Lung microvascular endothelial cell (primary cell): ENCODE data around the gene SCG3. TPM values are rescaled to one million over a fixed set of nuclear protein-coding genes. Genes with fewer than 3 reads are reported as not detected.

Experiments used
- DNase-seq, 2 donors: peaks; one replicate each; pipeline versions ENCODE4 v3.0.0 to v3.0.0-alpha.2; 2010; ENCODE audit warnings: low read depth in 2 of 2
- total RNA-seq: library from RNA; depleted of rRNA; stranded (reverse); fragments of >200 nt; gene quantifications from 2 replicates; pipeline ENCODE4 v1.2.1, GENCODE V29; 2014

The SCG3 gene
- total RNA-seq, 1 donor from 2014 or later, result under 0.01 TPM

DNA sequence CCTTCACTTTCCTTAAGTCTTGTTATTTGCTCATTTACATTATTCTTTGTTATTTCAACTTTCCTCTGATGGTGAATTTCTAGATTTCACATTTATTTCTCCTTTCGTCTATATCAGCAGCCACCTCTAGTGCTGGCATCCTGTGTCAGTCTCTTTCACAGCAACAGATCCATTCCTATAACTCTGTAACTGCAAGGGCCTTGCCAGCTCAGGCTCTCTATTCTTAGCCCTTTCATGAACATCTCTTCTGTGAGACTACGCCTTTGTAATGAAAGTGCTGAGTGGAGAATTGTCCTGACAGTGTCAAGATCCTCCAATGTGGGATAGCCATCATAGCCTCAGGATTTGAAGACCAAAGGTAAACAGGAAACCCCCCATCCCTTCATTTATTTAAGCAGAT, 3.9 kb upstream of the SCG3 start:
- DNase-seq, result no peak

- DNase-seq, result no peak
Measured at GRCh38 chr15:51678096-51678495, 3.2 kb upstream of the SCG3 start.

DNA sequence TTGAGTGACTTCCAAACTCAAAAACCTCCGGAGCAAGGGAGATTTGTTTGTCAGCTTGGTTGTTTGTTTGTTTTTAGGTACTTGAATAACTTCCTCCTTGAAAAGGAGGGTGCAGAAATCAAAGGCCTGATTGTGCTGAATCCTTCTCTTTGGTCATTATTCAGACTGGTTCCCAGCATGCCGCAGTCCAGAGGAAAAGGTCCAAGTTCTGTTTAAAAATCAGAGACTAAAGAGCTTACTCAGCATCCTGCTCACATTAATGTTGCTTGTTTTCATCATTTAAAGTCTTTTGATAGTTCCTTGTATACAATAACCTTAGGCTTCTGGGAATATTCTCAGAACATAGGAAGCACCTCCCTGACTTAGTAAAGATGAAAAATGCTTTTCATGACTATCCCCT, 982 bp upstream of the SCG3 start:
- no peak for DNase-seq

DNA sequence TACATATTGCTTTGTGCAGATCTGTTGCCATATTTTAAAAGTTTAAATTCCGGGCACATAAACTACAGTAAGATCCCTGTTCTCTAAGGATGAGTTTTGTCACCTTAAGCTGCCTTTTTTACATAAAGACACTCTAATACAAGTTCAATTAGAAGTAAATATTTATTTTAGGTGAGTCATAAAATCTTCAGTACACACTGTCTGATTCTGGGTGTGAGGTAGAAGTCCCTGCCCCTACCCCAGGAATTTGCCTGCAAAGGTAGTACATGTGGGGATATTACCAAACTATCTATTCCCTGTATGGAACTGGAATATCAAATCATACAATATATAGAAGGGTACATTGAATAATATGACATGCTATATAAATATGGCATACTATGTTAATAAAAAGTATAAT, 6.3 kb downstream of the SCG3 start:
- DNase-seq, result no peak

DNA sequence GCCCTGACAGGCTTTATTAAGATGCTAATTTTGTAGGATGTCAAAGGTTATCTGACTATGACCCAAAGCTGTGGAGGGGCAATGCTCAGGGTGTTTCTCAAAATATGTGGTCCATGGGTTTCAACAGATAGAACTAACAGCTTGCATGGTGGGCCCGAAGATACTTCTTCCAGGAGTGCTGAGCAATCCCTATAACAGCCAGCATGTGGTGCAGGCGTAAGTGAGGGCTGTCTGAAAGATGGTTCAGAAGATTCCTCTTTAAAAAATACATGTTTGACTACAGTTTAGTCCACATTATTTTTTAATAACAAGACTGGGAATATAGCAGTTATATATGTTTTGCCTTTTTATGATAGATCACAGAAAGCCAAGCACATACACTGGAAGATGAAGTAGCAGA, 7.6 kb downstream of the SCG3 start:
- DNase-seq, result peak; percentile 15 to 20

DNA sequence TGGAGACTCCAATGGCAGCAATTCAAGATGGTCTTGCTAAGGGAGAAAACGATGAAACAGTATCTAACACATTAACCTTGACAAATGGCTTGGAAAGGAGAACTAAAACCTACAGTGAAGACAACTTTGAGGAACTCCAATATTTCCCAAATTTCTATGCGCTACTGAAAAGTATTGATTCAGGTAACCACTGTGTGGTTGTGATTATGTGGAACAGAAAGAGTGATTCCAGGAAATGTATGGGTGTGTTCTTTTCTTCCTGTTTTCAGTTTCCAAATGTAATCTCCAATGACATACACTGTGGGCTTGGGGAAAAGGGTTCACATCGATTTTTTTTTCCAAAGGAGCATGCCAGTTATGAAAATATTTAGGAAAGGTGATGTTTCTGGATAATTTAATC, 10.9 kb downstream of the SCG3 start:
- DNase-seq, result peak in 1 of 2 donors; percentile 9

DNA sequence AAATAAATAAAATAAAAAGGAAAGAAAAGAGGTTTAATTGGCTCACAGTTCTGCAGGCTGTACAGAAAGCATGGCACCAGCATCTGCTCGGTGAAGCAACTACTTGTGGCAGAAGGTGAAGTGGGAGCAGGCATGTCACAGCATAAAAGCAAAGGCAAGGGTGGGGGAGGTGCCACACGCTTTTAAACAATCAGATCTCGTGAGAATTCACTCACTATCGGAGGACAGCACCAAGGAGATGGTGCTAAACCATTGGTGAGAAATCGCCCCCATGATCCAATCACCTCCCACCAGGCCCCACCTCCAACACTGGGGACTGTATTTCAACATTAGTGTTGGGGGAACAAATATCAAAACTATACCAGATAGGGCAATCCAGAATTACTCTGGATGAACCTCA, 15.3 kb downstream of the SCG3 start:
- DNase-seq, result no peak

GRCh38 chr15:51697163-51697562, 15.9 kb downstream of the SCG3 start:
- DNase-seq, result no peak

DNA sequence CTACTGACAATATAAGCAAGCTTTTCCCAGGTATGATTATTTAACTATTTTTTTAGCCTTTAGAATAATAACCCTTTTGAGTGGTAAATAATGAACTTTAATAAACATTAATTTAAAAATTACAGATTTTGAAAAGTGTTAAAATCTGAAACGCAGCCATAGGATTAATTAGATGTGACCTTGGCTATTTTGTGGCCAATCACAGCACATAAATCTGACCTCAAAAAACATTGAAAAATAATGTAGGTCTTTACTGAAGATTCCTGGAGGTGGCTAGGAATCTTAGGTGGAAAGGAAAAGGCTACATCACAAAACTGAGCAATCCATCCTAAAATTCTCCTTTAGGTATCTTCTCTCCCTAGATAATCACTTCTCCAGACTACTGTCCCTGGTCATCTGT, 18.1 kb downstream of the SCG3 start:
- DNase-seq, result no peak

DNA sequence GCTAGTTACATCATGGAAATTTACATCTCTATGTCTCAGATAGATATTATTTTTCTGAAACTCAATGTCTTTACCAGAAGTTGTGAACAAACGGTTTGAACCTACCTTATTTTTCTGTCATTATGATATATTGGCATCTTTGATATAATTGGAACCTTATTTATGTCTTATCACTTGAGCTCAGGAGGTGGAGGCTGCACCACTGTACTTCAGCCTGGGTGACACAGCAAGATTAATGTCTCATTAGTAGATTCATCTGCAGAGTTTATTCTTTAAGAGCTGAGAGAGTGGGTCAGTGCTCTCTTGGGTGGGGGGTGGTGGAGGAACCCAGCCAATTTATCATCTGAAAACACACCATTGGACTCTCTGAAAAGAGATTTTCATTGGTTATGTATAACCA, 21.4 kb downstream of the SCG3 start:
- no peak for DNase-seq

DNA sequence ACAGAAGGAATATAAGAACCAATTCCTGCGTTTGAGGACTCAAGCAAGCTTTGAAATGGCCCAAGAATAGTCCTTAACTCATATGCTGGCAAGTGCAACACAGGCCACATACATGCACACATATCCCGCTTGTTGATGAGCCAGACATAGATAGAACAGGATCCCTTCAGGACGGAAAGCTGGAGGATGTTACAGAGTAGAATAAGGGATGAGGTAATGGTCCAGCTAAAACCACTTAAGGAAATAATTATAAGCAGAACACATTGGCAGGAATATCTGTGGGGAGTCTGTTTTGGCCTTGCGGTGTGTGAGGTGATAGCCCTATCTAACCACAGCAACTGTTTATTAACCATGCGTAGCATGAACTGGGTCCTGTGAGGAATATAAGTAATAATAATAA, 25.0 kb downstream of the SCG3 start:
- DNase-seq, result no peak

DNA sequence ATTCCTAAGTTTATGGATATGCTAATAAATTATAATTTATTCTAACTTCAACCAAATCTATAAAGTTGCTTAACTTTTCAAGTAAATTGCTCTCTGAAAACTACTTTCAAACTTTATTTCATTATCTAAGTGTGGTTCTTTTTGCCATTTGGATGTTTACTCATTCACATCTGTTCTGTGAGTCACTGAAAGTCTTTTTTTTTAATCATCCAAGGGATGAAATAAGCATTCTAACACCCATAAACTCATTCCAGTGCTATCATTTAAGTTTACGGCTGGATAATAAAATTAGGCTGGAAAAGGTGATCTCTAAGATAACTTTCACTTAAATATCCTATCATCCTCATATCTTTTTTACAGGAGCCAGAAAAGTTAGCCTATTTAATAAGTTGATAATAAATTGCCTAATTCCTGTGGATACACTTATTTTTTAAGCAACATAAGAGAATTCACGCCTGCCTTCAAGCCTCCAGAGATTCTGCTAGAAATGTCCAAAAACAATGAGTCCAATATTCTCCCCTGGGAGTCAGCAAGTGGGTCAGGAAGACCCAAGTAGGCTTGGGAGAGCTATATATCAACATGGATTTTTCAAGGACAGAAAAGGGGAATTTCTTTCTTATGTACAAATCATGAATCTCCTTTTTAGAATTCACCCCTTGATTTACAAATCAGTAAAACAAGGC, 25.8 kb downstream of the SCG3 start:
- no peak for DNase-seq

- DNase-seq, result no peak
Measured at GRCh38 chr15:51708013-51708412, 26.7 kb downstream of the SCG3 start.

GRCh38 chr15:51709031-51709430, 27.7 kb downstream of the SCG3 start:
- no peak for DNase-seq

- no peak for DNase-seq
Measured at GRCh38 chr15:51714162-51714561, 32.9 kb downstream of the SCG3 start.

- DNase-seq, result no peak
Measured at GRCh38 chr15:51714911-51715310, 33.6 kb downstream of the SCG3 start.

DNA sequence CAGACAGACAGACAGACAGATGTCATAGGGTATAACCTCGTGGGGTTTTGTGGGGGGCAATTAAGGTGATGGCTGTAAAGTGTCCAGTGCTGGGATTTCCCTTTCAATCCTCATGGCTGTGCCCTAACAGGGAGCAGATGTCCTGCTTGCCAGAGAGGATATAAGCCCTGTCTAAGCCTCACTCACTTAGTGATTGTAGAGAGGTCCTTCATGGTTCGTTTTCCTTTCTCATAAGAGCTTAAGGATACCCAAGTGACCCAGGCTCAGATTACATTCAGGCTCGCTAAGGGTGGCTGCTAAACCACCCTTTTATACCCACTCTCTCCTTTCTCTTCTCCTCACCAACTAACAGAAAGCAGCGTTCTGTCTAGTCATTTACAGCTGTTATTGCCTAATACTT, 36.9 kb downstream of the SCG3 start:
- no peak for DNase-seq

DNA sequence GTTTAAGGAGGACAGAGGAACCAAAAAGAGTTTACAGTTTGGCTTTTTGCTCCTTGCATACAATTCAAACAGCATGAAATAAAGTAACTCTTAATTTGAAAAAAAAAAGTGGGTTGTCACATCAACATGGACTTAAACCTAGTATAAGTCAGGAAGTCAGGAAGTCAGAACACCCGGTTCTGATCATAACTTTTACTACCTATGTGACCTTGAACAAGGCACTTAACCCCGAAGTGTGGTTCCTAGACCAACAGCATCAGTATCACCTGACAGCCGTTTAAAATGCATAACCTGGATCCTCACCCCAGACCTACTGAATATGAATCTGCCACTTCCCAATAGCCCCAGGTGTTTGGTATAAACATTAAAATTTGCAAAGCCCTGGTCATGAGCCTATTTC, 37.4 kb downstream of the SCG3 start:
- DNase-seq, result no peak

DNA sequence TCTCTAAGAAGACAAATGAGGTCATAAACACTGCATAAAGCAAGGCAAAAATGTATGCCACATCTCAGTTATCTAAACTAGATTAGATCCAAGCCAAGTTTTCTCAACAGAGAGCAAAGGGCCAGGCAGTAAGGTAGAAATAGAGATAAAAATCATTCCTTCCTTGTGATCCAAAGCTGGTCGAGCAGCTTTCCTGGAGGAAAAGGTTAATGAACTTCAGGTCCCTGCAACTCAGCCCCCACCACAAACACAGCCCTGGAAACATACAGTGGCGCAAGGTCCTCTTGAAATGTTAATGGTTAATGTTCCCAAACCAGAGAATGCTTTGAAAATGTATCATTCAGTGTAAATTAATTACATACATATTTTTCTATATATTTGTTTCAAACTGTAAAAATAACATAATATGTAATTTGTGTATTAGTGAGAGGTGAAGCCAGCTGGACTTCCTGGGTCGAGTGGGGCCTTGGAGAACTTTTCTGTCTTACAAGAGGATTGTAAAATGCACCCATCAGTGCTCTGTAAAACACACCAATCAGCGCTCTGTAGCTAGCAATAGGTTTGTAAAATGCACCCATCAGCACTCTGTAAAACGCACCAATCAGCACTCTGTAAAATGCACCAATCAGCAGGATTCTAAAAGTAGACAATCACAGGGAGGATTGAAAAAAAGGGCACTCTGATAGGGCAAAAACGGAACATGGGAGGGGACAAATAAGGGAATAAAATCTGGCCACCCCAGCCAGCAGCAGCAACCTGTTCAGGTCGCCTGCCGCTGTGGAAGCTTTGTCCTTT, 39.1 kb downstream of the SCG3 start:
- no peak for DNase-seq

DNA sequence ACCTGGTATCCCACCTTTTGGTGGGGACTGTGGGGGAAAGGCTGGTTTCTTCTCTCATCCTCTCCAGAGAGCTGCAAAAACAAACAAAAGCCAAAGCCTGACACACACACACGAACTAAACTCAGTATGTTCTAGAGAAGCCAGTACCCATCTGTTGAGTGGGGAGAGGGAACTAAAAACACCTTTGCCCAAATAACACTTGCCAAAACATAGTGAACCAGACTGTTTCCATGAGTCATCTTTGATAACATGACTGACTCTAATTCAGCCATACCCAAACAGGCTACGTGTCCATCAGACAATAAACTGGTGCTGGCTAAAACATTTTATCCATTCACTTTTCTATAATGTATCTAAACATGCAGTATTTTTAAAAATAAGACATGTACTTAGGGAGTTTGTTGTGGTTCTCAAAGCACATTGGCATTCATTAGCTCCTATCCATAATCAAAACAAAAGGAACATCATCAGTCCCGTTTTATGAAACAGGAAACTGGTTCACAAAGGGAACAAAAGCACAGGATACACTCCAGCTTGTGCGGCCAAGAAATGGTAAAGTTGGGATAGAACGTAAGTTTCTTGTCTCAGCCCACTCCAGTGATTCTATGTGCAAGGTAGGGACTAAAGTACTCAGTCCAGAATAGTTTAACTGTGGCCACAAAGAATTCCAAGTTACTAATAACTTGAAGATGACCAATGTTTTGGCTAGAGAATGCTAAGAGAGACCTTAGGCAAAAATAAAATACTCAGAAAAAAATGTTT, 40.1 kb downstream of the SCG3 start:
- peak; percentile 76 to 91 for DNase-seq

- no peak for DNase-seq
Measured at GRCh38 chr15:51724199-51724598, 42.9 kb downstream of the SCG3 start.

DNA sequence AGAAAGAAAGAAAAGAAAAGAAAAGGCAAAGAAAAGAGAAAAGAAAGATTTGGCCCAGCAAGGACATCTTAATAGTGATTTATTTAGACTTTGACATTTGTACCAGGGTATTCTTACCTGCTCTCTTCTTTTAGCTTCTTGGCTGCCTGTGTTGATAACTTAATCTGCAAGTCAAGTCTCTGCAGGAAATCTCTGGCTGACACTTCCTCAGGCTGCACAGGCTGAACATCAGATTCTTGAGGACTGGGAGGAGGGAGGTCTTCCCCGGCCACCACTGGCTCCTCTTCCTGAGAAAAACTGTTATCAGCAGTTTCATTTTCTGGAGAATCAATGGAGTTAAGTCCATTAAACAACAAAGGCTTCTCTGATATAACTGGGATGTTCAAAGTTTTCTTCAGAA, 43.4 kb downstream of the SCG3 start:
- DNase-seq, result peak in 1 of 2 donors; percentile 42
